ENCODE data around the gene TTC33. TPM values are rescaled to one million over a fixed set of nuclear protein-coding genes. Genes with fewer than 3 reads are reported as not detected.

Gene TTC33
- total RNA-seq, 1 donor from 2014 or later, result 13.5 TPM

DNA sequence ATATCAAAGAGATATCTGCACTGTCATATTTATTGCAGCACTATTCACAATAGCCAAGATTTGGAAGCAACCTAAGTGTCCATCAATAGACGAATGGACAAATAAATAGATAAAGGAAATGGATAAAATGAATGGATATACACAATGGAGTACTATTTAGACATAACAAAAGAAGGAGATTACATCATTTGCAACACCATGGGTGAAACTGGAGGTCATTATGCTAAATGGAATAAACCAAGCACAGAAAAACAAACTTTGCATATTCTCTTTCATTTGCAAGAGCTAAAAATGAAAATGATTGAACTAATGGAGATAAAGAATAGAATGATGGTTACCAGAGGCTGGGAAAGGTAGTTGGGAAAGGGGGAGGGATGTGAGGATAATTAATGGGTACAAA, 231.1 kb downstream of the TTC33 start:
- DNase-seq (ENCODE audit: low read depth in 2 of 2), result no peak

GRCh38 chr5:40521925-40522324, 233.8 kb downstream of the TTC33 start:
- DNase-seq (ENCODE audit: low read depth in 2 of 2), result peak in 1 of 2 donors; percentile 12

- peak; percentile 39 to 52 for DNase-seq (ENCODE audit: low read depth in 2 of 2)
These were observed 234.5 kb downstream of the TTC33 start for GRCh38 chr5:40521108-40521785.

GRCh38 chr5:40518485-40518917, 237.3 kb downstream of the TTC33 start:
- no peak for DNase-seq (ENCODE audit: low read depth in 2 of 2)

GRCh38 chr5:40515476-40515875, 240.3 kb downstream of the TTC33 start:
- DNase-seq (ENCODE audit: low read depth in 2 of 2), result no peak

DNA sequence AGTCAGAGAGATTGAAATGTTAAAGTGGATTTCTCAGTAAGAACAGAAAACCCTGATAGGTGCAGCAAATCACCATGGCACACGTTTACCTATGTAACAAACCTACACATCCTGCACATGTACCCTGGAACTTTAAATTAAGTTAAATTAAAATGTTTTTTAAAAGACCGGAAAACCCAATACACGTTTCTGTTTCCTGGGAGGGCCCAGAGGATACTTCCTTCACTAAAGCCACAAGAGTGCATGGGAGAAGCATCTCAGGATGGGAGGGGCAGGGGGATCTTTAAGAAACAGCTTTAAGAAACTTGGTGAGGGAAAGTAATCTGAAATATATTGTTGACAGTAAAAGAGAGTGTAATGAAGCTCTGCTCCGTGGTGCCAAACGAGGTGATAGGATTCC, 240.8 kb downstream of the TTC33 start:
- DNase-seq (ENCODE audit: low read depth in 2 of 2), result no peak

GRCh38 chr5:40511801-40512200, 244.0 kb downstream of the TTC33 start:
- no peak for DNase-seq (ENCODE audit: low read depth in 2 of 2)

- DNase-seq (ENCODE audit: low read depth in 2 of 2), result no peak
These were observed 248.7 kb downstream of the TTC33 start for GRCh38 chr5:40507095-40507494.

- DNase-seq (ENCODE audit: low read depth in 2 of 2), result no peak
These were observed 250.7 kb downstream of the TTC33 start for GRCh38 chr5:40505031-40505430.

DNA sequence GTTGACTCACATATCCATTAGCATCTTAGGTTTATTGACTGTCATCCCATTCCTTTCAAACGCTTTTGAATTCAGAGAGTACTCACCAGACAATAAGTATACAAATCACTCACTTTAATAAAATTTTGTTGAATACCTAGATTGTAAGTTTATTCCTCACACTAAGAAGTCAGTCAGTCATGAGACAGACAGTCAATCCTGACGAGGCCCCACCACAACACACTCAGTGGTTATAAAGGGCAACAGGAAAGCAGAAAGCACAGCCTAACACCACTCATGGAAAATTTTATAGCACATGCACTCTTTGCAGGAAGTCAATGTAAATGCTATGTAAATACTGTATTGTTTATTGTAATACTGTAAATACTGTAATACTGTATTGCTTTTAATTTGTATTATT, 252.3 kb downstream of the TTC33 start:
- DNase-seq (ENCODE audit: low read depth in 2 of 2), result peak; percentile 20 to 64

- no peak for DNase-seq (ENCODE audit: low read depth in 2 of 2)
These were observed 253.0 kb downstream of the TTC33 start for GRCh38 chr5:40502736-40503135.

- DNase-seq (ENCODE audit: low read depth in 2 of 2), result no peak
These were observed 253.9 kb downstream of the TTC33 start for GRCh38 chr5:40501711-40502444.

DNA sequence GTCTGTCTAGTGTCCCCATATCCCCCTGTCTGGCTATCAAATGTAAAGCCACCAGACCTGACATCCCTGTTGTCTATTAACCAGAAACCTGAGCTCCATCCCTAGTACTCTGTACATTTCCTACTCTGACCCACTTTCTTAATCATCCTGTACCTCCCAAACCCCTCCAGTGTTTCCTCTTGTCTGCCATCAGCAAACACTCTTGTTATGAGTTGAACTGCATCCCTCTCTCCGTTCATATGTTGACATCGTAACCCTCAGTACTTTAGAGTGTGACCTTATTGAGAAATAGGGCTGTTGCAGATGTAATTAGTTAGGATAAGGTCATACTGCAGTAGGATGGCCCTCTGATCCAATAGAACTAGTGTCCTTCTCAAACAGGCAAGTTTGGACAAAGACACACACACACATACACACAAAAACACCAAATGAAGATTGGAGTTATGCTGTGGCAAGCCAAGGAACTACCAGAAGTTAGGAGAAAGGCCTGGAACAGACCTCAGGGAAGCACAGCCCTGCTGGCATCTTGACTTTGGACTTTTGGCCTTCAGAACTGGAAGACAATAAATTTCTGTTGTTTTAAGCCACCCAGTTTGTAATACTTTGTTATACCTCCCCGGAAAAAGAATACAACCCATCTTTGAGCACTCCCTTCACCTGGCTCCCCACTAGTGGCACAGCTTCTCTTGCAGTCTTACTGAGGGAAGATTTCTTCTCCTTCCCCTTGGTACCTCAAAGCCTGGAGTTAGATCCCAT, 256.1 kb downstream of the TTC33 start:
- DNase-seq (ENCODE audit: low read depth in 2 of 2), result no peak

DNA sequence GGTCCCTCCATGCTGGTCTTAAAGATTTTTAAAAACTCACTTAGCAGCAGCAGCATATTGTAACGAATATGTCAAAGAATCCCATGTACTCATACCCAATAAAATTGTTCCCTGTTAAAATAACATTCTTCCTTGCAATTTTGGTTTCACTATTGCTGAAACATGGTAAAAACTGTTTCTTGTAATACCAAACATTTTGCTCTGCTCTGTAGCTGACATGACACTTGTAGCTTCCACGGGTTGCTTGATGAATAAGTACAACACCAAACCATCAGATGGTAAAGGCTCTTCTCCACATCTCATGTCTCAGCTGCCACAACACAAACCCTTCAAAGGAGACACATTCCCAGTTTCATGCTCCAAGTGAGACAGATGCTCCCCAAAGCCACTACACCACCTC, 256.8 kb downstream of the TTC33 start:
- DNase-seq (ENCODE audit: low read depth in 2 of 2), result no peak

- peak in 1 of 2 donors; percentile 63 for DNase-seq (ENCODE audit: low read depth in 2 of 2)
These were observed 258.2 kb downstream of the TTC33 start for GRCh38 chr5:40497573-40497972.

DNA sequence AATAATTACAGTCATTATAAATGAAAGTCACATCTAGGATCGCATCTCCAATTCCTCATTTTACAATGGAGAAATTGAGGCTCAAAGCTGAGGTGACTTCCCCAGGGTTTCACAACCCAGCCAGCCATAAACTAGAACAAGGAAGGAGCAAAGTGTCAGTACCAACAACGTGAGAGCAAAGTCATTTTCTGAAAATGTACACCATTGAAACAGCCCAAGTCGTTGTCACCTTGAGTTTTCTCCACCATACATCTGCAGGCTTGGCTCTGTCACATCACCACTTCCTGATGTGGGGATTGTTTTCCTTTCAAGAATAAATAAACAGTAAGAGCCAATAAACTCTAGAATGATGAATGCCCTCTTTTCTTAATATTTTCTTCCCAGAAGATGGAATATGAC, 260.5 kb downstream of the TTC33 start:
- no peak for DNase-seq (ENCODE audit: low read depth in 2 of 2)

DNA sequence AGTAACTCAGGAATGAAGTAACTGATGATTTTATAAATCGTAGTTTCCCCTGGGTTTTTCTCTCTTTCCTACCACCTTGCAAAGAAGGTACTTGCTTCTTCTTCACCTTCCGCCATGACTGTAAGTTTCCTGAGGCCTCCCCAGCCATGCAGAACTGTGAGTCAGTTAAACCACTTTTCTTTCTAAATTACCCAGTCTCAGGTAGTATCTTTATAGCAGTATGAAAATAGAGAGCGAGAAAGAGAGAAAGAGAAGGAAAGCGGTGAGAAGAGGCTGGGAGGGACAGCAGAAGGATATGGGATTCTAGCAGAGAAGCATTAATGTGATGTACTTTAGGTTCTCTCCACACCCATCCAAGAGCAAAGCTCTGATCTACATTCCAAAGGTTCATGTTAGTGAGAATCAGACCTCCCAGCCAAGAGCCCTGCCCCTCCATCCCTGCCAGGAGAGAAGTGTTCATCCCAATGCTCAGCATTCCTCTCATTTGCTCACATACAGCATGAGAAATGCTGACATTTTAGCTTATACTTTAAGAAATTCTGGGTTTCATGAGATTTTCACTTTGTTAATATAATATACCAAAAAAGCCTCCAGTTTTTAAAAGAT, 261.0 kb downstream of the TTC33 start:
- DNase-seq (ENCODE audit: low read depth in 2 of 2), result no peak

- DNase-seq (ENCODE audit: low read depth in 2 of 2), result no peak
These were observed 263.7 kb downstream of the TTC33 start for GRCh38 chr5:40492056-40492455.

- DNase-seq (ENCODE audit: low read depth in 2 of 2), result no peak
These were observed 264.1 kb downstream of the TTC33 start for GRCh38 chr5:40491644-40492043.

GRCh38 chr5:40490464-40491111, 265.2 kb downstream of the TTC33 start:
- DNase-seq (ENCODE audit: low read depth in 2 of 2), result no peak

- no peak for DNase-seq (ENCODE audit: low read depth in 2 of 2)
These were observed 266.3 kb downstream of the TTC33 start for GRCh38 chr5:40489421-40489820.

Measured in dermis microvascular lymphatic vessel endothelial cell (primary cell).